Measurements from ENCODE around the gene RALGPS2. TPM values are rescaled to one million over a fixed set of nuclear protein-coding genes. Genes with fewer than 3 reads are reported as not detected.

The RALGPS2 gene
- total and polyA plus RNA-seq, 2 experiments from 2014 or later = 18.1 to 49.6 TPM

DNA sequence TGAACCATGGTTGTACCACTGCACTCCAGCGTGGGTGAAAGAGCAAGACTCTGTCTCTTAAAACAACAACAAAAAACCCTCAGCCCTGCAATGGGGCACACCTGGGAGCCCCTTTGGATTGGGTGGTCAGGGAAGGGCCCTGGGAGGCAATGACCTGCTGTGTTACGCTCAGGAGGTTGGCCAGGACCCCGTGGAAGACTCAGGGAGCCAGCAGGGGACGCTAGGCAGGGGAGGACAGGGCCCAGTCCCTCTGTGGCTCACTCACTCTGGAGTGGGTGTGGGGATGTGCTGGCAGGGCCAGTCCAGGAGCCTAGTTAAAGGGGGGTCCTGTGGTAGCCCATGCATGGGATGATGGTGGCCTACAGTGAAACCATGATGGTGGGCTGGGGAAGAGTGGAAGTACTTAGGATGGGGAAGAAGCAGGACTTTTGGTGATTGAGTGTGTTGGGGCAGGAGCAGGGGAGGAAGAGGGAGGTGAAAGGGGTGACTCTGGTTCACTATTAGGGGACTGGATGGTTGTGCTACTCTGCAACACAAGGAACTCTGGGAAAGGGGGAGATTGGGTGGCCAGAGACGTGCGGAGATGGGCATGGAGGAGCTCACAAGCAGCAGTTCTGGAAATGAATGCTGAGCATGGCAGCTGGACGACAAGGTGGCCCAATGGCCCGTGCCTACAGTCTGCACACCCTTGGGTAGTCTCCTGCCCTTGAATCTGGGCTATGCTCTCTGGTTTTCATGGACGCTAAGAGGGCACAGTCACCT, 244.4 kb downstream of the RALGPS2 start:
- no peaks in the 10 kb centered on the region for H3K4me1 ChIP-seq (ENCODE audit: insufficient read depth)
- H3F3A ChIP-seq (ENCODE audit: insufficient read depth) = no peaks in the 10 kb centered on the region
- H3K9me2 ChIP-seq (ENCODE audit: insufficient read depth) = no peaks in the 10 kb centered on the region
- H3K4me3 ChIP-seq = no peak overlapping the region
- TF ChIP-seq EZH2 (IDR thresholded peaks at IDR 0.05; ENCODE audit: insufficient read depth, poor library complexity, severe bottlenecking) = no peak
- 70 to 79% methylated on average over 9 of the region's 9 CpGs for WGBS, 2 experiments (ENCODE audit: low coverage in 1 of 2, low lambda C conversion rate in 2 of 2, missing lambda C conversion rate in 2 of 2)
- no peak overlapping the region for H3K9ac ChIP-seq
- no peaks in the 10 kb centered on the region for H4K20me1 ChIP-seq (ENCODE audit: insufficient read depth)
- no peaks in the 10 kb centered on the region for H3K9me3 ChIP-seq (ENCODE audit: low read depth)
- H3K79me2 ChIP-seq (ENCODE audit: insufficient read depth) = no peaks in the 10 kb centered on the region
- no peaks in the 10 kb centered on the region for H3K36me3 ChIP-seq (ENCODE audit: low read depth)
- DNase-seq = no peak
- H3K27ac ChIP-seq = no peak overlapping the region
- H3K27me3 ChIP-seq (replicated peaks; ENCODE audit: insufficient read depth) = no peaks in the 10 kb centered on the region
- H2AFZ ChIP-seq = no peak overlapping the region
- in situ Hi-C loops (cut with MboI) = no loop called here
- no peak overlapping the region for H3K4me2 ChIP-seq (ENCODE audit: unreplicated experiment)

DNA sequence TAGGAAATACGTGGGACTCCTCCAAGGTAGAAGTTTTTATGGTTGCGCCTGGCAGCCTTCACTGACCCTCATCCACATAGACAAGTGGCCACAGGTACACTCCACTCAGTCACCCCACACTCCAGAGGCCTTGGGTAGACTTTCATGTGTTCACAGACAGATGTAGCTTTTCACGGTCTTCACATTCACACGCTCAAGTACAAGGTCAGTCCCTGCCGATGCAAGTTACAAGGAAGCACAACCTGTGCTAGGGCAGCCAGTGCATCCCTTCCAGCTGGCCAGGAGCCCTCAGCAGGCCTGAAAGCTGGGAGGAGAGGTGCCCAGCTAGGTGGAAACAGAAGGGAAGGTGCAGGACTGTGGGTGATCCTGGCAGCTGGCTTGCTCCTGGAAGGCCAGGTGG, 245.1 kb downstream of the RALGPS2 start:
- Histone ChIP-seq H3K36me3 (ENCODE audit: low read depth) (no peaks in the 10 kb centered on the region), H3K4me3 (no peak overlapping the region), H3K79me2 (ENCODE audit: insufficient read depth) (no peaks in the 10 kb centered on the region), H3K9ac (no peak overlapping the region), H3K9me2 (ENCODE audit: insufficient read depth) (no peaks in the 10 kb centered on the region), H3K27ac (no peak overlapping the region), H3F3A (ENCODE audit: insufficient read depth) (no peaks in the 10 kb centered on the region), H3K9me3 (ENCODE audit: low read depth) (no peaks in the 10 kb centered on the region), H3K4me1 (ENCODE audit: insufficient read depth) (no peaks in the 10 kb centered on the region), H3K27me3 (replicated peaks; ENCODE audit: insufficient read depth) (no peaks in the 10 kb centered on the region), H2AFZ (no peak overlapping the region), H4K20me1 (ENCODE audit: insufficient read depth) (no peaks in the 10 kb centered on the region), H3K4me2 (ENCODE audit: unreplicated experiment) (no peak overlapping the region)
- WGBS, 2 experiments (ENCODE audit: low coverage in 1 of 2, low lambda C conversion rate in 2 of 2, missing lambda C conversion rate in 2 of 2) = 91 to 93% methylated on average over 5 of the region's 5 CpGs
- in situ Hi-C loops (cut with MboI) = no loop called here
- DNase-seq = no peak
- TF ChIP-seq EZH2phosphoT487 (IDR thresholded peaks at IDR 0.05; ENCODE audit: insufficient read depth, low read depth) = no peak
- TF ChIP-seq EZH2 (IDR thresholded peaks at IDR 0.05; ENCODE audit: insufficient read depth, poor library complexity, severe bottlenecking) = no peak

Small RNA genes within 50 kb of the gene (microRNA-seq; reads per million reads assigned to microRNA genes)
- not detected for gene MIR4424 (ENCODE audit: borderline number of aligned reads)

Small RNA genes within 50 kb of the gene (small RNA-seq; reads per million reads assigned to genes)
- gene MIR4424 (ENCODE audit: low read depth, low replicate concordance) = not detected
- gene RF00092 (ENCODE audit: low read depth, low replicate concordance) = not detected

Other genes starting within 250 kb of the RALGPS2 start
- not detected in 2 replicates for gene CLEC20A, start 228.3 kb upstream of the RALGPS2 start, total RNA-seq (2014; rRNA removed; shearing (Covaris generic))
- not detected in 2 replicates for gene CLEC20A, start 228.3 kb upstream of the RALGPS2 start, polyA plus RNA-seq (2016; fragmentation: Nextera tagmentation; extraction: Ambion mirVana)
- not detected in 2 replicates for gene TEX35, start 212.1 kb upstream of the RALGPS2 start, total RNA-seq (2014; rRNA removed; shearing (Covaris generic))
- not detected in 2 replicates for gene TEX35, start 212.1 kb upstream of the RALGPS2 start, polyA plus RNA-seq (2016; fragmentation: Nextera tagmentation; extraction: Ambion mirVana)
- gene ANGPTL1, start 145.8 kb downstream of the RALGPS2 start, total RNA-seq (2014; rRNA removed; shearing (Covaris generic)) = 3.5 and 4.7 TPM in 2 replicates
- 3.6 and 4.1 TPM in 2 replicates for gene ANGPTL1, start 145.8 kb downstream of the RALGPS2 start, polyA plus RNA-seq (2016; fragmentation: Nextera tagmentation; extraction: Ambion mirVana)